GOT3 (cell line): ENCODE results near the gene ADAMTS10.
"Not testable (repeated sequence)": the region's sequence is repeated elsewhere in the genome, so short reads cannot be mapped to it uniquely, and the experiment has no call there.

Experiments used
- DNase-seq: peaks from one replicate; lab custom pipeline; 2025; ENCODE audit warnings: mixed read lengths; lab: John Stamatoyannopoulos, UW

ADAMTS10 gene

GRCh38 chr19:8592231-8593009, 18.1 kb downstream of the ADAMTS10 start:
- peak; percentile 88 for DNase-seq

- DNase-seq = no peak
Measured at GRCh38 chr19:8589177-8589714, 21.3 kb downstream of the ADAMTS10 start.

GRCh38 chr19:8585894-8586750, 24.4 kb downstream of the ADAMTS10 start:
- no peak for DNase-seq

GRCh38 chr19:8584965-8585893, 25.3 kb downstream of the ADAMTS10 start:
- DNase-seq = no peak

GRCh38 chr19:8580710-8581281, 29.7 kb downstream of the ADAMTS10 start:
- DNase-seq = no peak

- DNase-seq = peak; percentile 31
Measured at GRCh38 chr19:8578642-8579265, 31.8 kb downstream of the ADAMTS10 start.

- no peak for DNase-seq
Measured at GRCh38 chr19:8577741-8578140, 32.8 kb downstream of the ADAMTS10 start.

GRCh38 chr19:8577247-8577646, 33.3 kb downstream of the ADAMTS10 start, which contains the start of gene MYO1F:
Gene MYO1F, minus strand, starts transcription at chr19:8577442. Its CDS starts 133 bp downstream, at chr19:8577309.
- no peak for DNase-seq

GRCh38 chr19:8576273-8576993, 34.1 kb downstream of the ADAMTS10 start:
- no peak for DNase-seq

- no peak for DNase-seq
Measured at GRCh38 chr19:8575467-8575997, 35.0 kb downstream of the ADAMTS10 start.

- not testable (repeated sequence) for DNase-seq
Measured at GRCh38 chr19:8574619-8574922, 35.9 kb downstream of the ADAMTS10 start.

- no peak for DNase-seq
Measured at GRCh38 chr19:8573316-8573715, 37.2 kb downstream of the ADAMTS10 start.

- no peak for DNase-seq
Measured at GRCh38 chr19:8571006-8571411, 39.5 kb downstream of the ADAMTS10 start.

- DNase-seq = no peak
Measured at GRCh38 chr19:8569066-8569771, 41.3 kb downstream of the ADAMTS10 start.

GRCh38 chr19:8567522-8568172, 42.9 kb downstream of the ADAMTS10 start:
- DNase-seq = no peak

GRCh38 chr19:8566855-8567254, 43.7 kb downstream of the ADAMTS10 start:
- DNase-seq = no peak

- DNase-seq = not testable (repeated sequence)
Measured at GRCh38 chr19:8564866-8565265, 45.6 kb downstream of the ADAMTS10 start.

GRCh38 chr19:8561075-8561764, 49.3 kb downstream of the ADAMTS10 start:
- DNase-seq = no peak
